GM12878 (cell line): ENCODE results near the gene SNCAIP.

Experiments used
- BRCA1 ChIP-seq: IDR thresholded peaks from 2 replicates; pipeline ENCODE4 v1.6.1; 2011; ENCODE audit warnings: low read depth, low read length, improper control_type of control experiment
- FOXK2 ChIP-seq: fragments of 450-650 bp; IDR thresholded peaks from 2 replicates; pipeline ENCODE4 v1.6.1; 2017; ENCODE audit warnings: mild to moderate bottlenecking, moderate library complexity
- NBN ChIP-seq: fragments of 450-650 bp; IDR thresholded peaks from 2 replicates; pipeline ENCODE4 v1.6.1; 2016
- POLR2AphosphoS5 ChIP-seq: IDR thresholded peaks from 2 replicates; pipeline ENCODE4 v1.6.1; 2011; ENCODE audit warnings: mild to moderate bottlenecking, low read length, inconsistent platforms
- PRDM15 ChIP-seq: fragments of 450-650 bp; formaldehyde crosslinking; IDR thresholded peaks from 2 replicates; pipeline ENCODE4 v1.4.0; 2020; ENCODE audit warnings: mild to moderate bottlenecking, moderate library complexity
- RFX5 ChIP-seq: IDR thresholded peaks from 2 replicates; pipeline ENCODE4 v1.6.1; 2011; ENCODE audit warnings: low read depth, low read length, improper control_type of control experiment
- SUZ12 ChIP-seq: fragments of 200-600 bp; sonication (generic); IDR thresholded peaks from one replicate; pipeline ENCODE4 v1.6.1; 2018; ENCODE audit warnings: antibody characterized with exemption, mild to moderate bottlenecking; ENCODE audit not compliant: unreplicated experiment
- ZBTB40 ChIP-seq: fragments of 450-650 bp; IDR thresholded peaks from 2 replicates; pipeline ENCODE4 v1.6.1; 2016; ENCODE audit warnings: mild to moderate bottlenecking, moderate library complexity, borderline replicate concordance
- TF ChIP-seq, protein P1 (sequence below): fragments of 450-650 bp; formaldehyde crosslinking; IDR thresholded peaks from 2 replicates; pipeline ENCODE4 v1.5.0; 2022; ENCODE audit warnings: mild to moderate bottlenecking, missing genetic modification characterization

DNA sequence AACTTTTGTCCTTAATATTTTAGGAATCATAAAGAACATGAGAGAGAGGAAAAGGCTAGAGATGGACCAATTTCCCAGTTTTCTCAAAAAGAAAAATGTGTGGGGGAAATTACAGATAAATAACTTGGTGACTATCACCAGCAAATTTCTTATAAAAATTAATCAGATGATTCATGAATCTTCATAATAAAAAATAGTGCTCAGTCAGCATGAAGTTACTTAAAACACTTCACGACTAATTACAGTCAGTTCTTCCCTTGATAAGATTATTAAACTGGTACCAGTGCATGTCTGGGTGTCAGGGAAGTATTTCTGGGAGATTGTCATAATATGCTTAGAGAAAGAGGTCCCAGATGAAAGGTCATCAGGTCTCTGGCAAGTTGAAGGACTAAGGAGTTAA is 133.0 kb downstream of the SNCAIP start:
- TF ChIP-seq PRDM15 (no peak), POLR2AphosphoS5 (no peak), BRCA1 (no peak), FOXK2 (no peak), ZBTB40 (no peak), SUZ12 (no peak), NBN (no peak), RFX5 (no peak)
- TF ChIP-seq, protein P1, sequence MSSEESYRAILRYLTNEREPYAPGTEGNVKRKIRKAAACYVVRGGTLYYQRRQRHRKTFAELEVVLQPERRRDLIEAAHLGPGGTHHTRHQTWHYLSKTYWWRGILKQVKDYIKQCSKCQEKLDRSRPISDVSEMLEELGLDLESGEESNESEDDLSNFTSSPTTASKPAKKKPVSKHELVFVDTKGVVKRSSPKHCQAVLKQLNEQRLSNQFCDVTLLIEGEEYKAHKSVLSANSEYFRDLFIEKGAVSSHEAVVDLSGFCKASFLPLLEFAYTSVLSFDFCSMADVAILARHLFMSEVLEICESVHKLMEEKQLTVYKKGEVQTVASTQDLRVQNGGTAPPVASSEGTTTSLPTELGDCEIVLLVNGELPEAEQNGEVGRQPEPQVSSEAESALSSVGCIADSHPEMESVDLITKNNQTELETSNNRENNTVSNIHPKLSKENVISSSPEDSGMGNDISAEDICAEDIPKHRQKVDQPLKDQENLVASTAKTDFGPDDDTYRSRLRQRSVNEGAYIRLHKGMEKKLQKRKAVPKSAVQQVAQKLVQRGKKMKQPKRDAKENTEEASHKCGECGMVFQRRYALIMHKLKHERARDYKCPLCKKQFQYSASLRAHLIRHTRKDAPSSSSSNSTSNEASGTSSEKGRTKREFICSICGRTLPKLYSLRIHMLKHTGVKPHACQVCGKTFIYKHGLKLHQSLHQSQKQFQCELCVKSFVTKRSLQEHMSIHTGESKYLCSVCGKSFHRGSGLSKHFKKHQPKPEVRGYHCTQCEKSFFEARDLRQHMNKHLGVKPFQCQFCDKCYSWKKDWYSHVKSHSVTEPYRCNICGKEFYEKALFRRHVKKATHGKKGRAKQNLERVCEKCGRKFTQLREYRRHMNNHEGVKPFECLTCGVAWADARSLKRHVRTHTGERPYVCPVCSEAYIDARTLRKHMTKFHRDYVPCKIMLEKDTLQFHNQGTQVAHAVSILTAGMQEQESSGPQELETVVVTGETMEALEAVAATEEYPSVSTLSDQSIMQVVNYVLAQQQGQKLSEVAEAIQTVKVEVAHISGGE (CRISPR knock-in tag): no peak
